HG03103 (cell line): ENCODE results near the gene CYB561D1.

Experiments used
- ATAC-seq: cut with Tn5 transposase; IDR thresholded peaks from one replicate; pipeline ENCODE4 v1.9.1; 2021; ENCODE audit warnings: low read depth; ENCODE audit not compliant: unreplicated experiment

Gene CYB561D1

GRCh38 chr1:109479311-109479710, 14.6 kb upstream of the CYB561D1 start:
- ATAC-seq: no peak

GRCh38 chr1:109479901-109480300, 14.0 kb upstream of the CYB561D1 start:
- no peak for ATAC-seq

- ATAC-seq: no peak
Observed at GRCh38 chr1:109481646-109482045, 12.2 kb upstream of the CYB561D1 start.

GRCh38 chr1:109482242-109482641, 11.7 kb upstream of the CYB561D1 start:
- ATAC-seq: no peak

GRCh38 chr1:109482791-109483671, 10.9 kb upstream of the CYB561D1 start:
- peak; percentile 22 for ATAC-seq

GRCh38 chr1:109483672-109484518, 10.0 kb upstream of the CYB561D1 start, which contains the start of gene ATXN7L2:
Gene ATXN7L2 (plus strand): TSS chr1:109483905. CDS start chr1:109483954, 49 bp downstream.
- peak; percentile 60 for ATAC-seq

- ATAC-seq: no peak
Observed at GRCh38 chr1:109484519-109484975, 9.3 kb upstream of the CYB561D1 start.

- ATAC-seq: no peak
Observed at GRCh38 chr1:109485001-109485400, 8.9 kb upstream of the CYB561D1 start.

- no peak for ATAC-seq
Observed at GRCh38 chr1:109487261-109487660, 6.6 kb upstream of the CYB561D1 start.

- ATAC-seq: no peak
Observed at GRCh38 chr1:109488201-109488600, 5.7 kb upstream of the CYB561D1 start.

- no peak for ATAC-seq
Observed at GRCh38 chr1:109488696-109489095, 5.2 kb upstream of the CYB561D1 start.

GRCh38 chr1:109490029-109490933, 3.6 kb upstream of the CYB561D1 start:
- ATAC-seq: no peak

GRCh38 chr1:109490934-109491302, 3.0 kb upstream of the CYB561D1 start:
- no peak for ATAC-seq

- ATAC-seq: no peak
Observed at GRCh38 chr1:109491372-109491771, 2.5 kb upstream of the CYB561D1 start.

GRCh38 chr1:109492779-109493178, 1.1 kb upstream of the CYB561D1 start:
- ATAC-seq: no peak

- no peak for ATAC-seq
Observed at GRCh38 chr1:109493227-109493626, 667 bp upstream of the CYB561D1 start.

GRCh38 chr1:109495738-109496137, 1.8 kb downstream of the CYB561D1 start:
- ATAC-seq: no peak

- no peak for ATAC-seq
Observed at GRCh38 chr1:109497449-109498160, 3.7 kb downstream of the CYB561D1 start.

GRCh38 chr1:109498161-109498801, 4.4 kb downstream of the CYB561D1 start:
- no peak for ATAC-seq
